SK-N-SH (cell line): ENCODE measurements around the gene TICRR.

ENCODE experiments used
- CTCF ChIP-seq: fragments of 200-600 bp; sonication (generic); IDR thresholded peaks from 2 replicates; pipeline ENCODE4 v1.6.1; 2017; ENCODE audit warnings: antibody characterized with exemption, mild to moderate bottlenecking, moderate library complexity
- JUND ChIP-seq: IDR thresholded peaks from 2 replicates; pipeline ENCODE4 v1.4.0; 2012
- TCF12 ChIP-seq: IDR thresholded peaks from 2 replicates; pipeline ENCODE4 v1.4.0; 2012
- TEAD4 ChIP-seq: IDR thresholded peaks from 2 replicates; pipeline ENCODE4 v1.4.0; 2012; ENCODE audit warnings: mild to moderate bottlenecking, borderline replicate concordance; ENCODE audit not compliant: insufficient read depth
- TF ChIP-seq, protein P1 (sequence below): IDR thresholded peaks from 2 replicates; pipeline ENCODE4; 2012
- TF ChIP-seq, protein P2 (sequence below): IDR thresholded peaks from 2 replicates; pipeline ENCODE4 v1.6.1; 2012; ENCODE audit warnings: mild to moderate bottlenecking, low read depth, low read length, moderate library complexity

DNA sequence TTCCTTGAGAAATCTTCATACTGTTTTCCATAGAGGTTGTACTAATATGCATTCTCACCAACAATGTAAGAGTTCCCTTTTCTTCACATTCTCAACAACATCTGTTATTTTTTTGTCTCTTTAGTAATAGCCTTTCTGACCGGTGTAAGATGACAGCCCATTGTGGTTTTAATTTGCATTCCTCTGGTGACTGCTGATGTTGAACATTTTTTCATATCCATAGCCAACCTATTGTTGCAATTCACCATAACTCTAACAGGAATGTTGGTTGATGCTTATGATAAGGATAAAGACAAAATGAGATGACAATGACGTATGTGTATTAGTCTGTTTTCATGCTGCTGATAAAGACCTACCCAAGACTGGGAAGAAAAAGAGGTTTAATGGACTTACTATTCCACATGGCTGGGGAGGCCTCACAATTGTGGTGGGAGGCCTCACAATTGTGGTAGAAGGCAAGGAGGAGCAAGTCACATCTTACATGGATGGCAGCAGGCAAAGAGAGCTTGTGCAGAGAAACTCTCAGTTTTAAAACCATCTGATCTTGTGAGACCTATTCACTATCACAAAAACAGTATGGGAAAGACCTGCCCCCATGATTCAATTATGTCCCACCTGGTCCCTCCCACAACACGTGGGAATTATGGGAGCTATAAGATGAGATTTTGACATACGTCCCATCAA lies 41.3 kb upstream of the TICRR start:
- TF ChIP-seq CTCF: no peak
- TF ChIP-seq, protein P1, sequence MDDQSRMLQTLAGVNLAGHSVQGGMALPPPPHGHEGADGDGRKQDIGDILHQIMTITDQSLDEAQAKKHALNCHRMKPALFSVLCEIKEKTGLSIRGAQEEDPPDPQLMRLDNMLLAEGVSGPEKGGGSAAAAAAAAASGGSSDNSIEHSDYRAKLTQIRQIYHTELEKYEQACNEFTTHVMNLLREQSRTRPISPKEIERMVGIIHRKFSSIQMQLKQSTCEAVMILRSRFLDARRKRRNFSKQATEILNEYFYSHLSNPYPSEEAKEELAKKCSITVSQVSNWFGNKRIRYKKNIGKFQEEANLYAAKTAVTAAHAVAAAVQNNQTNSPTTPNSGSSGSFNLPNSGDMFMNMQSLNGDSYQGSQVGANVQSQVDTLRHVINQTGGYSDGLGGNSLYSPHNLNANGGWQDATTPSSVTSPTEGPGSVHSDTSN: peak; percentile 42
- peak; percentile 51; the same call in 1 of the 2 replicates for TF ChIP-seq TCF12
- no peak for TF ChIP-seq JUND
- TF ChIP-seq TEAD4: no peak
- TF ChIP-seq, protein P2, sequence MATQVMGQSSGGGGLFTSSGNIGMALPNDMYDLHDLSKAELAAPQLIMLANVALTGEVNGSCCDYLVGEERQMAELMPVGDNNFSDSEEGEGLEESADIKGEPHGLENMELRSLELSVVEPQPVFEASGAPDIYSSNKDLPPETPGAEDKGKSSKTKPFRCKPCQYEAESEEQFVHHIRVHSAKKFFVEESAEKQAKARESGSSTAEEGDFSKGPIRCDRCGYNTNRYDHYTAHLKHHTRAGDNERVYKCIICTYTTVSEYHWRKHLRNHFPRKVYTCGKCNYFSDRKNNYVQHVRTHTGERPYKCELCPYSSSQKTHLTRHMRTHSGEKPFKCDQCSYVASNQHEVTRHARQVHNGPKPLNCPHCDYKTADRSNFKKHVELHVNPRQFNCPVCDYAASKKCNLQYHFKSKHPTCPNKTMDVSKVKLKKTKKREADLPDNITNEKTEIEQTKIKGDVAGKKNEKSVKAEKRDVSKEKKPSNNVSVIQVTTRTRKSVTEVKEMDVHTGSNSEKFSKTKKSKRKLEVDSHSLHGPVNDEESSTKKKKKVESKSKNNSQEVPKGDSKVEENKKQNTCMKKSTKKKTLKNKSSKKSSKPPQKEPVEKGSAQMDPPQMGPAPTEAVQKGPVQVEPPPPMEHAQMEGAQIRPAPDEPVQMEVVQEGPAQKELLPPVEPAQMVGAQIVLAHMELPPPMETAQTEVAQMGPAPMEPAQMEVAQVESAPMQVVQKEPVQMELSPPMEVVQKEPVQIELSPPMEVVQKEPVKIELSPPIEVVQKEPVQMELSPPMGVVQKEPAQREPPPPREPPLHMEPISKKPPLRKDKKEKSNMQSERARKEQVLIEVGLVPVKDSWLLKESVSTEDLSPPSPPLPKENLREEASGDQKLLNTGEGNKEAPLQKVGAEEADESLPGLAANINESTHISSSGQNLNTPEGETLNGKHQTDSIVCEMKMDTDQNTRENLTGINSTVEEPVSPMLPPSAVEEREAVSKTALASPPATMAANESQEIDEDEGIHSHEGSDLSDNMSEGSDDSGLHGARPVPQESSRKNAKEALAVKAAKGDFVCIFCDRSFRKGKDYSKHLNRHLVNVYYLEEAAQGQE: no peak
